Measurements from ENCODE around the gene KLF5. TPM values are rescaled to one million over a fixed set of nuclear protein-coding genes. Genes with fewer than 3 reads are reported as not detected.

Gene KLF5
- polyA plus RNA-seq, 1 of the 3 experiments (the other 2 are of a cell fraction): 2.7 TPM

DNA sequence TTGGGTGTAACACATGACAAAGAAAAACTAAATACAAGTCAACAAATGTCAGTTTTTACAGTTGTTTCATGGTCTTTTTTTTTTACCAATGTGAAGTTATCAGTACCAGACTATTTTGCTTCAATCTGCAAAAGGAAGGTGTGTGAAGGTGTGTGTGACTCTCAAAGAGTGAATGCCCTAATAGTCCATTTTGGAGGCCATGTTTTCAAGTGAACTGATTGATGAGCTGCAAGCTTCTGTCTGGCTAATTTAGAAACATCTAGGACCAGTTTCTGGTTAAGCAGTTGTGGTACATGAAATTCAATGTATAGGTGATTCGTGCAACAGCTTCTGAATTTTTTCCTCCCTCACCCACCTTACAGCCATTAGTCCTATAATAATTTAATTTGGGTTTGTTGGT is 16.1 kb downstream of the KLF5 start:
- 94% methylated on average over 1 of the region's 1 CpG for WGBS (ENCODE audit: low lambda C conversion rate)
- ChIA-PET CTCF (interaction anchor here (0.9 to 1.3 kb wide), 2 partner anchors 10 to 16 kb away, joined by 3 to 4 read pairs; partner anchors contain the start of gene KLF5), POLR2A (no interaction called here)
- Histone ChIP-seq H3K4me3 (ENCODE audit: low read depth in 2 of 2, low read length in 1 of 2) (no peak overlapping the region), H3K27ac (ENCODE audit: low read depth in 2 of 2, low read length in 1 of 2) (no peak overlapping the region), H3K27me3 (ENCODE audit: insufficient read depth) (no peaks in the 10 kb centered on the region), H3K4me1 (ENCODE audit: control insufficient read depth in 1 of 2, insufficient read depth in 2 of 2, low read depth in 1 of 2, low read length in 1 of 2) (peaks cover 0 to 1% of the 10 kb centered on the region in 2 experiments; a peak in 1 of 4 replicates), H3K9me3 (no peaks in the 10 kb centered on the region), H2AFZ (ENCODE audit: low read depth) (no peak overlapping the region), H3K9ac (no peak overlapping the region), H3K79me2 (ENCODE audit: insufficient read depth) (no peaks in the 10 kb centered on the region), H3F3A (replicated peaks; ENCODE audit: insufficient read depth) (no peaks in the 10 kb centered on the region), H3K4me2 (no peak overlapping the region), H4K20me1 (ENCODE audit: insufficient read depth) (no peaks in the 10 kb centered on the region), H3K9me2 (no peaks in the 10 kb centered on the region), H3K36me3 (replicated peaks in 1 of 2; ENCODE audit: control insufficient read depth in 1 of 2, insufficient read depth in 2 of 2, low read length in 1 of 2) (peaks cover 3 to 4% of the 10 kb centered on the region in 2 experiments)
- TF ChIP-seq FOSL2 (IDR thresholded peaks at IDR 0.05; ENCODE audit: borderline replicate concordance, low read depth) (no peak), RCOR1 (IDR thresholded peaks at IDR 0.05; ENCODE audit: low read length) (no peak), GABPA (IDR thresholded peaks at IDR 0.05; ENCODE audit: low read depth) (no peak), TCF12 (IDR thresholded peaks at IDR 0.05) (no peak), USF1 (IDR thresholded peaks at IDR 0.05; ENCODE audit: borderline replicate concordance, low read depth) (no peak), RXRA (IDR thresholded peaks at IDR 0.05; ENCODE audit: borderline replicate concordance, low read depth) (no peak), MEF2A (IDR thresholded peaks at IDR 0.05; ENCODE audit: borderline replicate concordance, low read depth) (no peak), YY1 (IDR thresholded peaks at IDR 0.05; ENCODE audit: low read depth) (no peak), RAD21 (IDR thresholded peaks at IDR 0.05; ENCODE audit: low read length) (no peak), FOXM1 (IDR thresholded peaks at IDR 0.05; ENCODE audit: low read depth) (no peak), POLR2AphosphoS5 (IDR thresholded peaks at IDR 0.05; ENCODE audit: low read depth, low read length) (no peak), TEAD4 (IDR thresholded peaks at IDR 0.05; ENCODE audit: borderline replicate concordance, insufficient read depth) (no peak), JUND (IDR thresholded peaks at IDR 0.05) (no peak), NFIC (IDR thresholded peaks at IDR 0.05; ENCODE audit: borderline replicate concordance) (no peak), NRF1 (IDR thresholded peaks at IDR 0.05; ENCODE audit: low read depth, low read length) (no peak), RFX5 (IDR thresholded peaks at IDR 0.05; ENCODE audit: low read length) (no peak), TAF1 (IDR thresholded peaks at IDR 0.05; ENCODE audit: borderline replicate concordance, low read depth, low read length) (no peak)
- TF ChIP-seq, protein P1, sequence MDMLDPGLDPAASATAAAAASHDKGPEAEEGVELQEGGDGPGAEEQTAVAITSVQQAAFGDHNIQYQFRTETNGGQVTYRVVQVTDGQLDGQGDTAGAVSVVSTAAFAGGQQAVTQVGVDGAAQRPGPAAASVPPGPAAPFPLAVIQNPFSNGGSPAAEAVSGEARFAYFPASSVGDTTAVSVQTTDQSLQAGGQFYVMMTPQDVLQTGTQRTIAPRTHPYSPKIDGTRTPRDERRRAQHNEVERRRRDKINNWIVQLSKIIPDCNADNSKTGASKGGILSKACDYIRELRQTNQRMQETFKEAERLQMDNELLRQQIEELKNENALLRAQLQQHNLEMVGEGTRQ (IDR thresholded peaks at IDR 0.05; ENCODE audit: borderline replicate concordance, low read depth, low read length): no peak
- no peak for DNase-seq

DNA sequence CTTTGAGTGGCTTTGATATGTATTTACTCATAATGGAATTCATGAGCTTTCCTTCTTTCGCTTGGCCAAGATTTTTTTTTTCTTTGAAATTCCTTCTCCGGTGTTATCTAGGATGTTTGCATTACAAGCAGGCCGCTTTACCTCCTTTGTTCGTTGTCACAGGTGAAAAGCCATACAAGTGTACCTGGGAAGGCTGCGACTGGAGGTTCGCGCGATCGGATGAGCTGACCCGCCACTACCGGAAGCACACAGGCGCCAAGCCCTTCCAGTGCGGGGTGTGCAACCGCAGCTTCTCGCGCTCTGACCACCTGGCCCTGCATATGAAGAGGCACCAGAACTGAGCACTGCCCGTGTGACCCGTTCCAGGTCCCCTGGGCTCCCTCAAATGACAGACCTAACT is 16.7 kb downstream of the KLF5 start:
- TF ChIP-seq, protein P2, sequence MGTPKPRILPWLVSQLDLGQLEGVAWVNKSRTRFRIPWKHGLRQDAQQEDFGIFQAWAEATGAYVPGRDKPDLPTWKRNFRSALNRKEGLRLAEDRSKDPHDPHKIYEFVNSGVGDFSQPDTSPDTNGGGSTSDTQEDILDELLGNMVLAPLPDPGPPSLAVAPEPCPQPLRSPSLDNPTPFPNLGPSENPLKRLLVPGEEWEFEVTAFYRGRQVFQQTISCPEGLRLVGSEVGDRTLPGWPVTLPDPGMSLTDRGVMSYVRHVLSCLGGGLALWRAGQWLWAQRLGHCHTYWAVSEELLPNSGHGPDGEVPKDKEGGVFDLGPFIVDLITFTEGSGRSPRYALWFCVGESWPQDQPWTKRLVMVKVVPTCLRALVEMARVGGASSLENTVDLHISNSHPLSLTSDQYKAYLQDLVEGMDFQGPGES (IDR thresholded peaks at IDR 0.05; ENCODE audit: low read depth, low read length): no peak
- no peak for TF ChIP-seq POLR2AphosphoS5 (IDR thresholded peaks at IDR 0.05; ENCODE audit: low read depth, low read length)
- TF ChIP-seq MEF2A (IDR thresholded peaks at IDR 0.05; ENCODE audit: borderline replicate concordance, low read depth): no peak
- TF ChIP-seq USF1 (IDR thresholded peaks at IDR 0.05; ENCODE audit: borderline replicate concordance, low read depth): no peak
- TF ChIP-seq RAD21 (IDR thresholded peaks at IDR 0.05; ENCODE audit: low read length): no peak
- TF ChIP-seq YY1 (IDR thresholded peaks at IDR 0.05; ENCODE audit: low read depth): no peak
- no peak for TF ChIP-seq JUND (IDR thresholded peaks at IDR 0.05)
- TF ChIP-seq, protein P1 (IDR thresholded peaks at IDR 0.05; ENCODE audit: borderline replicate concordance, low read depth, low read length): no peak
- no peak for TF ChIP-seq FOXM1 (IDR thresholded peaks at IDR 0.05; ENCODE audit: low read depth)
- TF ChIP-seq NRF1 (IDR thresholded peaks at IDR 0.05; ENCODE audit: low read depth, low read length): no peak
- TF ChIP-seq MXI1 (IDR thresholded peaks at IDR 0.05; ENCODE audit: low read depth, low read length): no peak
- TF ChIP-seq FOXJ3 (CRISPR knock-in tag; IDR thresholded peaks at IDR 0.05): no peak
- no peak for TF ChIP-seq SIN3A (IDR thresholded peaks at IDR 0.05; ENCODE audit: borderline replicate concordance, low read depth, low read length)
- no peak for TF ChIP-seq GABPA (IDR thresholded peaks at IDR 0.05; ENCODE audit: low read depth)
- no peak for TF ChIP-seq GATA2 (CRISPR knock-in tag; IDR thresholded peaks at IDR 0.05)
- POLR2A ChIA-PET: no interaction called here
- Histone ChIP-seq H3K9me3 (no peaks in the 10 kb centered on the region), H3K36me3 (replicated peaks in 1 of 2; ENCODE audit: control insufficient read depth in 1 of 2, insufficient read depth in 2 of 2, low read length in 1 of 2) (peaks cover 3 to 4% of the 10 kb centered on the region in 2 experiments), H3K79me2 (ENCODE audit: insufficient read depth) (no peaks in the 10 kb centered on the region), H3K9ac (no peak overlapping the region), H3K27ac (ENCODE audit: low read depth in 2 of 2, low read length in 1 of 2) (no peak overlapping the region), H3K4me2 (no peak overlapping the region), H3K27me3 (ENCODE audit: insufficient read depth) (no peaks in the 10 kb centered on the region), H3K4me3 (ENCODE audit: low read depth in 2 of 2, low read length in 1 of 2) (no peak overlapping the region), H3F3A (replicated peaks; ENCODE audit: insufficient read depth) (no peaks in the 10 kb centered on the region), H2AFZ (ENCODE audit: low read depth) (no peak overlapping the region), H4K20me1 (ENCODE audit: insufficient read depth) (no peaks in the 10 kb centered on the region), H3K9me2 (no peaks in the 10 kb centered on the region), H3K4me1 (ENCODE audit: control insufficient read depth in 1 of 2, insufficient read depth in 2 of 2, low read depth in 1 of 2, low read length in 1 of 2) (no peaks in the 10 kb centered on the region)
- 96% methylated on average over 18 of the region's 18 CpGs for WGBS (ENCODE audit: low lambda C conversion rate)
- DNase-seq: no peak
- CTCF ChIA-PET: interaction anchor here (0.9 to 1.3 kb wide), 2 partner anchors 9 to 16 kb away, joined by 3 to 4 read pairs; partner anchors contain the start of gene KLF5
